Amygdala (tissue), 56 donors: ENCODE data around the gene KCNAB1.
A peak's percentile ranks its signal among the peaks of the same experiment; 100 is the strongest.

Experiments used
- DNase-seq, 56 donors: peaks; one replicate each; lab custom pipeline; 2025; lab: John Stamatoyannopoulos, UW

KCNAB1 gene

GRCh38 chr3:156389449-156389950 lies 269.1 kb downstream of the KCNAB1 start:
- no peak for DNase-seq

GRCh38 chr3:156390846-156391245 lies 270.5 kb downstream of the KCNAB1 start:
- DNase-seq, result no peak

GRCh38 chr3:156395961-156396710 lies 275.8 kb downstream of the KCNAB1 start:
- no peak for DNase-seq

GRCh38 chr3:156396851-156397250 lies 276.5 kb downstream of the KCNAB1 start:
- no peak for DNase-seq

- DNase-seq, result no peak
Observed at GRCh38 chr3:156397534-156397933, 277.2 kb downstream of the KCNAB1 start.

GRCh38 chr3:156400062-156400461 lies 279.7 kb downstream of the KCNAB1 start:
- no peak for DNase-seq

- DNase-seq, result no peak
Observed at GRCh38 chr3:156400735-156401134, 280.4 kb downstream of the KCNAB1 start.

GRCh38 chr3:156404217-156404616 lies 283.8 kb downstream of the KCNAB1 start:
- DNase-seq, result peak in 13 of 56 donors; percentile 1 to 54 (median 28)

GRCh38 chr3:156406393-156406792 lies 286.0 kb downstream of the KCNAB1 start:
- DNase-seq, result no peak

GRCh38 chr3:156407617-156408225 lies 287.3 kb downstream of the KCNAB1 start:
- DNase-seq, result no peak

GRCh38 chr3:156409694-156410093 lies 289.3 kb downstream of the KCNAB1 start:
- no peak for DNase-seq

GRCh38 chr3:156412600-156412999 lies 292.2 kb downstream of the KCNAB1 start:
- DNase-seq, result no peak

GRCh38 chr3:156413293-156413892 lies 293.0 kb downstream of the KCNAB1 start:
- DNase-seq, result no peak

GRCh38 chr3:156416846-156417558 lies 296.6 kb downstream of the KCNAB1 start:
- no peak for DNase-seq

GRCh38 chr3:156417559-156418132 lies 297.3 kb downstream of the KCNAB1 start:
- no peak for DNase-seq

- no peak for DNase-seq
Observed at GRCh38 chr3:156418428-156418827, 298.1 kb downstream of the KCNAB1 start.

GRCh38 chr3:156421534-156421933 lies 301.2 kb downstream of the KCNAB1 start:
- DNase-seq, result no peak

GRCh38 chr3:156424758-156425157 lies 304.4 kb downstream of the KCNAB1 start:
- DNase-seq, result no peak

GRCh38 chr3:156425651-156426050 lies 305.3 kb downstream of the KCNAB1 start:
- DNase-seq, result no peak

GRCh38 chr3:156429125-156429524 lies 308.7 kb downstream of the KCNAB1 start:
- DNase-seq, result no peak
